ENCODE results near the gene NOX3.
A peak's percentile ranks its signal among the peaks of the same experiment; 100 is the strongest.

NOX3 gene

GRCh38 chr6:155397172-155397705, 58.4 kb downstream of the NOX3 start:
- no peak for TF ChIP-seq CTCF (IDR thresholded peaks at IDR 0.05; ENCODE audit: insufficient read depth, low read depth, low read length, missing control alignments)
- DNase-seq (ENCODE audit: low read depth), result no peak
- no peak overlapping the region for H3K4me3 ChIP-seq (ENCODE audit: low read length)

- TF ChIP-seq CTCF (IDR thresholded peaks at IDR 0.05; ENCODE audit: insufficient read depth, low read depth, low read length, missing control alignments), result no peak
- DNase-seq (ENCODE audit: low read depth), result no peak
- no peak overlapping the region for H3K4me3 ChIP-seq (ENCODE audit: low read length)
These were observed 59.0 kb downstream of the NOX3 start for GRCh38 chr6:155396605-155397004.

GRCh38 chr6:155395339-155395738, 60.3 kb downstream of the NOX3 start:
- DNase-seq (ENCODE audit: low read depth), result no peak
- TF ChIP-seq CTCF (IDR thresholded peaks at IDR 0.05; ENCODE audit: insufficient read depth, low read depth, low read length, missing control alignments), result no peak
- no peak overlapping the region for H3K4me3 ChIP-seq (ENCODE audit: low read length)

- H3K4me3 ChIP-seq (ENCODE audit: low read length), result no peak overlapping the region
- no peak for TF ChIP-seq CTCF (IDR thresholded peaks at IDR 0.05; ENCODE audit: insufficient read depth, low read depth, low read length, missing control alignments)
- DNase-seq (ENCODE audit: low read depth), result no peak
These were observed 66.5 kb downstream of the NOX3 start for GRCh38 chr6:155389130-155389529.

- no peak overlapping the region for H3K4me3 ChIP-seq (ENCODE audit: low read length)
- DNase-seq (ENCODE audit: low read depth), result peak; percentile 7
- no peak for TF ChIP-seq CTCF (IDR thresholded peaks at IDR 0.05; ENCODE audit: insufficient read depth, low read depth, low read length, missing control alignments)
These were observed 67.0 kb downstream of the NOX3 start for GRCh38 chr6:155388591-155388990.

- TF ChIP-seq CTCF (IDR thresholded peaks at IDR 0.05; ENCODE audit: insufficient read depth, low read depth, low read length, missing control alignments), result no peak
- H3K4me3 ChIP-seq (ENCODE audit: low read length), result no peak overlapping the region
- DNase-seq (ENCODE audit: low read depth), result no peak
These were observed 68.2 kb downstream of the NOX3 start for GRCh38 chr6:155387481-155387880.

GRCh38 chr6:155384321-155384952, 71.2 kb downstream of the NOX3 start:
- TF ChIP-seq CTCF (IDR thresholded peaks at IDR 0.05; ENCODE audit: insufficient read depth, low read depth, low read length, missing control alignments), result no peak
- no peak for DNase-seq (ENCODE audit: low read depth)

More at GRCh38 chr6:155384321-155384952, 71.2 kb downstream of the NOX3 start:
- no peak overlapping the region for H3K4me3 ChIP-seq (ENCODE audit: low read length)
